SH-SY5Y (cell line): Measurements from ENCODE around the gene GMPR2.

Experiments used
- GATA2 ChIP-seq: IDR thresholded peaks from 2 replicates; pipeline ENCODE4 v1.6.1; 2011; ENCODE audit warnings: mild to moderate bottlenecking, low read depth, low read length
- GATA3 ChIP-seq: IDR thresholded peaks from 2 replicates; pipeline ENCODE4 v1.6.1; 2011; ENCODE audit warnings: low read depth, mild to moderate bottlenecking, low read length, moderate library complexity

GRCh38 chr14:24266344-24267244 is 33.9 kb downstream of the GMPR2 start:
- TF ChIP-seq GATA3, result no peak
- TF ChIP-seq GATA2, result no peak
